Dermis microvascular lymphatic vessel endothelial cell (primary cell): ENCODE results near the gene GPR156. TPM values are rescaled to one million over a fixed set of nuclear protein-coding genes. Genes with fewer than 3 reads are reported as not detected.
"Not testable (repeated sequence)": the region's sequence is repeated elsewhere in the genome, so short reads cannot be mapped to it uniquely, and the experiment has no call there.

Experiments
- DNase-seq, 2 donors: peaks; one replicate each; pipeline versions ENCODE4 v3.0.0 to v3.0.0-alpha.2; 2010; ENCODE audit warnings: low read depth in 2 of 2
- total RNA-seq: library from RNA; depleted of rRNA; stranded (reverse); fragments of >200 nt; gene quantifications from 2 replicates; pipeline ENCODE4 v1.2.1, GENCODE V29; 2014

Gene GPR156
- total RNA-seq, 1 donor from 2014 or later = under 0.01 TPM

DNA sequence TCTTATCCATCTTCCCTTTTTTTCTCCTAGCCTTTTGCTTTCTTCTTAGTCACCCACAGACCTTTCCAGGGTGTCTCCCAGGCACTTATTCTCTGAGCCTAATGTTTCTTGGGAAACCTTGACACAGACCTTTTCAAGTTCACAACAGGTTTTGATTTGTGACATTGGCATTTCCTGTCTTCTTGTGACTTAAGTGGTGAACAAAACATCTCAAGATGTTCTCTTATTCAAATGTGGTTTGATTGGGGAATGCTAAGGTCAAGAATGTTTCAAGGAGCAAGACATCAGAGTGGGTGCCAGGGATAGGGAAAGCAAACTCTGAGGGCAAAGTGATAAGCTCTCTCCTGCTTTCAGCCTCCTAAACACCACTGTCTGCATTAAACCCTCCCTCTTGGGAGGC lies 122.6 kb downstream of the GPR156 start:
- no peak for DNase-seq

DNA sequence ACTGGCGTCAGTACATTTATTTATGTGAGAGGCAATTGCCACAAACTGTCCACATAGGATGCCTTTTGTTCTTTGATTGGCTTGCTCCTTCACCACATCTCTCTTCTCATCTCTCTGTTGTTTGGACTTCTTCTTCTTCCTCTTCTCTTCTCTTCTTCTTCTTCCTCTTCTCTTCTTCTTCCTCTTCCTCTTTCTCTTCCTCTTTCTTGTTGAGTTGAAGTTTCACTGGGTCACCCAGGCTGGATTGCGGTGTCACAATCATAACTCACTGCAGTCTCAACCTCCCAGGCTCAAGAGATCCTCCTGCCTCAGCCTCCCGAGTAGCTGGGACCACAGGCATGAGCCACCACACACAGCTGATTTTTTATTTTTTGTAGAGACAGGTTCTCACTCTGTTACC lies 123.1 kb downstream of the GPR156 start:
- DNase-seq = no peak

DNA sequence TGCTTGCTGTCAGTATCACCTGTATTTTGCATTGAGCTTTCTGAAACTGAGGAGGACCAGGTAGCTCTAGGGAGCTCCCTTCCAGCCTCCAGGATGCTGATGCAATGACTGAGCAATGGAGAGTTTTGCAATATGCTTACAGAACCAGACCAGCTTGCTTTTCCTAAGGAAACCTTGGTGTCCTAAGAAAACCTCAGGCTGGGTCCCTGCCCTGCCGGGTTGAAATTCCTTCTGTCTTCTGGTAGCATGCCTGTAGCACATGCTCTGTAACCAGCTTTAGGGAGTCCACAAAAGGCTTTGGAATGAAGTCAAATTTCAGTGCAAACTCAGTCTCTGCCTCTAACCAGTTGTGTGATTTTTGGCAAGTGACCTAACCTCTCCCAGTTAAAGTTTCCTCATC lies 125.0 kb downstream of the GPR156 start:
- DNase-seq = no peak

DNA sequence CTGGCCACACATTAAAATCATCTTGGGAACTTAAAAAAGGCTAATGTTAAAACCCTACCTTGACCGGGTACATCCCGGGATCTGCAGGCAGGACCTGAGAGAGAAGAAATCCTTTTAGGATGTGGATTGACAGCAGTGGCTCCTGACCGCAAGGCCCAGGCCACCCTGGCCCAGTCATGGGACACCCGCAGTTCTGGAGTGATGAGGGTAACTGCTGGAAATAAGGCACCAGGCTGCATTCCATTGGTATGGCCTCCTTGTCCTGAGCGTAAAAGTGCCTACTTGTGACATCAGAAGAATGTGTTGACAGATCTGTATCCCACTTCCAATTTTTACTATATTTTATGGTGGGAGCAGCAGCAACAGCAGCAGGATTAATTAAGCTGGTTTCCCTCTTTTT lies 127.3 kb downstream of the GPR156 start:
- no peak for DNase-seq

DNA sequence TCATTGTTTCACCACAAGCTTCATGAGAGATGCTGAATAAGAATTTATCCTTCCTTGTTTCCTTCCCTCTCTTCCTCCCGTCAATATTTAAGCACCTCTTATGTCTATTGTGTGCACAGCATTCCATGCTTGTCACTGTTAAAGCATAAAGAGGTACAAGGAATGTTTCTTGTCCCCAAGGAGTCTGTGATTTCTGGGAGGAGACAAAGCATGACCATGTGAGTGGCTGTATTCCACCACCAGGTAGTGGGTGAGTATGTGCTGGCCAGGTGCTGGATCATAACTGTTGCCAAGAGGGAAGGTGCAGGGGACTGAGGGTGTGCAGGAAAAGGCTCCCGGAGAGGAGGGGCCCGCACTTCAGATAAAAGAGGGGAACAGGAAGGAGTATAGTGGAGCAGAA lies 127.9 kb downstream of the GPR156 start:
- DNase-seq = no peak

DNA sequence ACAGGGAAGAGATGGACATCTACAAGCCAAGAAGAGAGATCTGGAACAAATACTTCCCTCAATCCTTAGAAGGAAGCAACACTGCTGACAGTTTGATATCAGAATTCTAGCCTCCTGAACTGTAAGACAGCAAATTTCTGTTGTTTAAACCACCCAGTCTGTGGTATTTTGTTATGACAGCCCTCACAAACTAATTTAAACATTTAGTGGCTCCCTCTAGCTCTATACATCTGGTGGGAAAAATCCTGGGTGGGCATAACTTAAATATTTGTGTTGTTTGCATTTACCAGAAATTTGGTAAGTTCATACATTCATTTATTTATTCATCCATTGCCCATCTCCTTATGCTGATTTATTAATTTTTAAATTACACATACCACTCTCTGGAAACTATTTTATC lies 128.3 kb downstream of the GPR156 start:
- no peak for DNase-seq

DNA sequence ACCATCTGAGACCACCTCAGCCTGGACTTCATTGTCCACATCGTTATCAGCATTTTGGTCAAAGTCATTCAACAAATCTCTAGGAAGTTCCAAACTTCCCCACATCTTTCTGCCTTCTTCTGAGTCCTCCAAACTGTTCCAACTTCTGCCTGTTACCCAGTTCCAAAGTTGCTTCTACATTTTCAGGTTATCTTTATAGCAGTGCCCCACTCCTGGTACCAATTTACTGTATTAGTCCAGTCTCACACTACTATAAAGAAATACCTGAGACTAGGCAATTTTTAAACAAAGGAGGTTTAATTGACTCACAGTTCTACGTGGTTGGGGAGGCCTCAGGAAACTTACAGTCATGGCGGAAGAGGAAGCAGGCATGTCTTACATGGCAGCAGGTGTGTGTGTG lies 129.3 kb downstream of the GPR156 start:
- not testable (repeated sequence) for DNase-seq

DNA sequence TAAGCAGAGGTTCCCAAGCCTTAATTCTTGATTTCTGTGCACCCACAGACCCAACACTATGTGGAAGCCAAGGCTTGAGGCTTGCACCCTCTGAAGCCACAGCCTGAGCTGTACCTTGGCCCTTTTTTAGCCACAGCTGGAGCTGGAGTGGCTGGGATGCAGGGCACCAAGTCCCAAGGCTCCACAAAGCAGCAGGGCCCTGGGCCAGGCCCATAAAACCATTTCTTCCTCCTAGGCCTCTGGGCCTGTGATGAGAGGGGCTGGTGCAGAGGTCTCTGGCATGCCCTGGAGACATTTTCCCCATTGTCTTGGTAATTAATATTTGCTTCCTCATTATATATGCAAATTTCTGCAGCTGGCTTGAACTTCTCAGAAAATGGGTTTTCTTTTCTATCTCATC lies 129.9 kb downstream of the GPR156 start:
- no peak for DNase-seq

DNA sequence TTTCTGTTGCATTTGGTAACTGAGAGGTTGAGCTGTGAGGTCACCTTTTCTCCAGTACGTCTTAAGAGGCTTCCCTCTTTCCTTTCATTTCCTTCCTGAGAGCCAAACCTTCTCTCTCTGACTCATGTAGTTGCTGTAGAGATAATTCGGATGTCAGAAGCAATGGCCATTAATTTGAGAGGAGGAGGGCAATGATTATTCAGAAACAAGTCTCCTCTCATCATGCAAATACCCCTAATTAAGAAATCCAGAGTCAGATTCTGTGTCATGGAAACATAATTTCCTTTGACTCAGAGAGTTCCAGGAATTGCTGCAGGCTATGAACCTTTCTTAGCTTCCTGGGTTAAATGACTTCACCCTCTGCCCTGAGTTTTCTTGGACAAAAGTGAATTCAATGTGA lies 131.7 kb downstream of the GPR156 start:
- peak in 1 of 2 donors; percentile 40 for DNase-seq

DNA sequence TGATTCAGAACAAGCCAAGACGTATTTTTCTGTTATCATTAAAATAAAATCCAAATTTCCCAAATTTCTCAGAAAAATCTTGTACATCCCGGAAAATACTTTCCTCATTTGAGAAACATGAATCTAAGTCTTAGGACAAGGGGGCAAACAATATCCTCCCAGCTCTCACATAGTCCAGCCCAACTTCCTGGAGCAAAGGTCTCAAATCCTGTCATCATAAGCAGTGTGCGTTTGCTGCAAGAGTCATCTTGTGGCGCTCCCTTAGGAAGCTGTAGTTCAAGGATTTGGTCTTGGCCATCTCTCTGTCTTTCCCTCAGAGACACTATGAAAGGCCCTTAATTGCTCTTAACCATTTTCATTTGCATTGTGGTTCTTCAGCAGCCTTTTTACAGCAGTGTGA lies 133.2 kb downstream of the GPR156 start:
- no peak for DNase-seq

DNA sequence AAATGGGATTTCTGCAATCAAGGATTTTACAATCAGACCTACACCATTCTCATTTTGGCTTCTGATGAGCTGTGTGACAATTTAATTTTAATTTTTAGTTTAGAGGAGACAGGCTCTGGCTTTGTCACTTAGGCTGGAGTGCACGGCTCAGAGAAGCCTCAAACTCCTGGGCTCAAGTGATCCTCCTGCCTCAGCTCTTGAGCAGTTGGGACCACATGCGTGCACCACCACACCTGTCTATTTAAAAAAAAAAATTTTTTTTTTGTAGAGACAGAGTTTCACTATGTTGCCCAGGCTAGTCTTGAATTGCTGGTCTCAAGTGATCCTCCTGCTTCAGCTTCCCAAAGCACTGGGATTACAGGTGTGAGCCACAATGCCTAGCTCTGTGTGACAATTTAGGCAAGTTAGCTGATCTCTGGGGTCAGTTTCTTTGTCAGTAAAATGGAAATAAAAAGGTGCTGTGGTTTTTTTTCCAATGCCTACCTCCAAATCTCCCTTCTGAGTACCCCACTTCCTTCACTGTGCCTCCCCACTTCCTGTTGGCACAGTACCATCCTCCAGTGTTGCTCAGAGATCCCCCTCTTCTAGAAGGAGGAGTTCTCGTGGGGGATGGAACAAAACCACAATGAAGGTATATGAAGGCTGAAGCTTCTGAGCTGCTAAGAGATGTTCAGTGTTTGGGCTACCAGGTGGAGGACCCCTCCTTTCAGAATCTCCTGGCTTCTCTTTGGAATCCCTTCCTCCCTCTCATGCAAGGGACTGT lies 136.7 kb downstream of the GPR156 start:
- no peak for DNase-seq

DNA sequence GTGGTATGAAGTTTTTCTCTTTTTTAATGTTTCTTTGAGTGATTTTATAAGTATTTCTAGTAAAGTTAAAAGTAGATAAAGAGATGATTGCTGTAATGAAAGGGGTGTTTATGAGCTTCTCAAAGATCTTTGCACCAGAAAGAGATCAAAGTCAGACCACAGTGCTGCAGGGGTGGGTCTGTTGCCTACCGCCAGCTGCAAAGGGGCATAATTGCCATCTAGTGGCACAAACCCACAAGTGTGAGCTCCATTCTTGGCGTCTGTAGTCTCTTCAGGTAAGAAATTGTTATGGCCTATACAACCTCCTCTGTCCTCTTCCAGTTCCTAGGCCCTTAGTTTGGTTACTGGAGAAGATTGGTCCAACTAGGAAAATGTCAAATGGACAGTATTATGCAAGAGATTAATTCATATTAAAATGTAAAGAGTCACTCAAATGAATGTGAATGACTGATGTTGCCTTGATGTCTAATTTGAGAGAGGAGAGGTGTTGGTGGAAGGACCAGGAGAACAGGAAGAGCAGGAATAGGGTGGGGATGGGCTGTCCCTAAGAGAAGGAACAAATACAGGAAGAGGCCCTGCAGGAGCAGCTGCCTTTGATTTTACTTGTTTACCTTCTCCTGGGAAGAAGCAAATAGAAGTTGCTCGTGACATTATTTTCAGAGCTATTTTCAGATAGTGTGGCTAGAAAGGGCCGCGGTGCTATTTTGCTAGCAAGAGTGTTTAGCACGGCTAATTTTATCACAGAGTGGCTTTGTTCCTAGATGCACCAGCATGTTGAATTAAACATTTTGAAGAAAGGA lies 137.8 kb downstream of the GPR156 start:
- peak; percentile 6 to 35 for DNase-seq

DNA sequence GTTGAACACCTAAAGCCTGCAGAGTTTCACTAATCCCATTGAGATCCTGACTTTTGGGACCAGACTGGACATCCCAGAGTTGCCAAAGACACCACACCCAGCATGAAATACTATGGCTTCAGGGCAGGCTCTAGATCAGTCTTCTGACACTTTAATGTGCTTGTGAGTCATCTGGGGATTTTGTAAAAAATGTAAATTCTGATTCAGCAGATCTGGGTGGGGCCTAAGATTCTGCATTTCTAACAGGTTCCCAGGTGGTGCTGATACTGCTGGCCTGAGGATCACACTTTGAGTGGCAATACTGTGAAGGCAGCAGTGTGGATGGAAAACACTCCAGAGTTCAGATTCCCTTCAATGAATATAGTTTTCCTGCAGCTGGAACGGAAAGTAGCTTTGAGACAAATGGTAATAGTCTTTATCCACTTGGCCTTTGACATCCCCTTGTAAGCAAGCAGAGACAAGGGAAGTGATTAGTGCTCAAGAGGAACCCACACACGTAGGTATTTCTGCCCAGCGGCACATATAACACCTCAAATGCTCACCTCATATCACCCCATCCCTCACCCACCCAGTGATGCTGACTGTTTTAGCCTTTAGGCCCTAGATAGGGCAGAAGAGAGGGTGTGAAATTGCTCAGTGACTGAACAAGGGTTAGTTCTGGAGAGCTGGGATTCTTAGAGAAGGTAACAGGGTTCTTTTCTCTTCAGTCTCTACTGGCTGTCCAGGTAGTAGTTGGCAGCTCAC lies 139.3 kb downstream of the GPR156 start:
- peak in 1 of 2 donors; percentile 23 for DNase-seq

DNA sequence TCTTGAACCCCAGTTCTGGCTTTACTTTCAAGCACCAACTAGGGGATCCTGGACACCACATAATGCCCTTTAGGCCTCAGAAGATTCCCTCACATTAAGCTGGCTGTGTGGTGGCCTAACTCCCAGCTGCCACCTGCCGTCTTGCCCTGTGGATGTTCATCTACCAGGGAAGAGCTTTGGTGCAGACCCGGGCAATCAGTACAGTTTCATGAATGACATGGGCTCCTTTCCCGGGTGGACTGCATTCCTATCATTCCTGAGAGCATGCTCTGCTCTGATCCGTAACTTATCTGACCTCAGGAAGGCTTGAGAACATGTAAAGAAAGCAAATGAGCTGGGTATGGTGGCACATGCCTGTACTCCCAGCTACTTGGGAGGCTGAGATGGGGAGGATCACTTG lies 140.8 kb downstream of the GPR156 start:
- no peak for DNase-seq

DNA sequence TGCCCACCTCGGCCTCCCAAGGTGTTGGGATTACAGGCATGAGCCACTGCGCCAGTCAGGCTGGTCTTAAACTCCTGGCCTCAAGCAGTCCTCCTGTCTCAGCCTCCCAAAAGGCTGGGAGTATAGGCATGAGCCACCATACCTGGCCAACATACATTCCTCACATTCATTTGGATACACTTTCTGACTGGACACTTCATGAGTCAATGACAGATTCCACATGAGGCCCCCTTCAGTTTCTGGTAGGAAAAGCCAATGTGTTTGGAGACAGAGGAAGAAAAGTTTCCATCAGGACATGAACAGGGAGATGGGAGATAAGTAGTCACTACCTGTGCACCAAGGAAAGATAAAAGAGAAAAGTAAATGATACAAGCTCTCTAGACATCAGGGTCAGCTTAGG lies 141.3 kb downstream of the GPR156 start:
- DNase-seq = no peak

DNA sequence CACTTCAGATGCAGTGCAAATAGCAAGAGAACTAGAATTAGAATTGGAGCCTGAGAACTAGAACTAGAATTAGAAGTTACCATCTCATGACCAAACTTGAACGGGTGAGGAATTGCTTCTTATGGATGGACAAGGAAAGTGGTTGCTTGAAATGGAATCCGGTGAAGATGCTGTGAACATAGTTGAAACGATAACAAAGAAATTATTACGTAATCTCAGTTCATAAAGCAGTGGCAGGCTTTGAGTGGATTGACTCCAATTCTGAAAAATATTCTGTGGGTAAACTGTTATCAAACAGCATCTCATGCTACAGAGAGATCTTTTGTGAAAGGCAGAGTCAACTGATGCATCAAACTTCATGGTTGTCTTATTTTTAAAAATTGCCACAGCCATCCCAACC lies 142.8 kb downstream of the GPR156 start:
- no peak for DNase-seq

DNA sequence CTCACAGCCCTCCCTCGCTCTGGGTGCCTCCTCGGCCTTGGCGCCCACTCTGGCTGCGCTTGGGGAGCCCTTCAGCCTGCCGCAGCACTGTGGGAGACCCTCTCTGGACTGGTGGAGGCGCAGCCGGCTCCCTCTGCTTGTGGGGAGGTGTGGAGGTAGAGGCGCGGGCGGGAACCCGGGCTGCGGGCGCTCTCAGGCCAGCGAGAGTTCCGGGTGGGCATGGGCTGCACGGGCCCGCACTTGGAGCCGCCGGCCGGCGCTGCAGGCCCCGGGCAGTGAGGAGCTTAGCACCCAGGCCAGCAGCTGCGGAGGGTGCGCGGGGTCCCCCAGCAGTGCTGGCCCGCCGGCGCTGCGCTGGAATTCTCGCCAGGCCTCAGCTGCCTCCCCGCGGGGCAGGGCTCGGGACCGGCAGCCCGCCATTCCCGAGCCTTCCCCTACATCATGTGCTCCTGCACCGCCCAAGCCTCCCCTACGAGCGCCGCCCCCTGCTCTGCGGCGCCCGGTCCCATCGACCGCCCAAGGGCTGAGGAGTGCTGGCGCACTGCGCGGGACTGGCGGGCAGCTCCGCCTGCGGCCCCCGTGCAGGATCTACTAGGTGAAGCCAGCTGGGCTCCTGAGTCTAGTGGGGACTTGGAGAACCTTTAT lies 144.8 kb downstream of the GPR156 start:
- DNase-seq = no peak

DNA sequence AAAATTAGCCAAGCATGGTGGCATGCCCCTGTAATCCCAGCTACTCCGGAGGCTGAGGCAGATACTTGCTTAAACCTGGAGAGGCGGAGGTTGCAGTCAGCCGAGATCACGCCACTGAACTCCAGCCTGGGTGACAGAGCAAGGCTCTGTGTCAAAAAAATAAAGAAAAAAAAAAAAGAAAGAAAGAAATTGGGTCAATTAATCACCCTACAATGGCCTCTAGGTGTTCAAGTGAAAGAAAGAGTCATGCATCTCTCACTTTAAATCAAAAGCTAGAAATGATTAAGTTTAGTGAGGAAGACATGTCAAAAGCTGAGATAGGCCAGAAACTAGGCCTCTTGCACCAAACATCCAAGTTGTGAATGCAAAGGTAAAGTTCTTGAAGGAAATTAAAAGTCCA lies 145.9 kb downstream of the GPR156 start:
- DNase-seq = no peak

DNA sequence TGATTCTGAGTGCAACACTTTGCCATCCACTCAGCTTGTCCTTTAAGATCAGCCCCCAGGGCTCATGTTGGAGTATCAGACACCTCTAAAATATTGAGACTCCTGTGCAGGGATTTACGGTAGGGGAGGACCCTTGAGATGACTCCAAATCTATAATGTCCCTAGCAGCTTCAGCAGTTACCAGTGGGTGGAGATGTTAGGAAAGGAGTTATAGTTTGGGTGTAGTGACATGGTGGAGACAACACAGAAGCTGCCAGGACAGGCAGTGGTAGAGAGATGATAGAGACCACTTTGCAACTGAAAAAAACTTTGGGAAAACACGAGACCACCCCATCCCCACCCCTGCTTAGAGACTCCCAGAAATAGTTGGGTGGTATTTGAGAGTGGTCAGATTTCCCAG lies 147.5 kb downstream of the GPR156 start:
- no peak for DNase-seq

DNA sequence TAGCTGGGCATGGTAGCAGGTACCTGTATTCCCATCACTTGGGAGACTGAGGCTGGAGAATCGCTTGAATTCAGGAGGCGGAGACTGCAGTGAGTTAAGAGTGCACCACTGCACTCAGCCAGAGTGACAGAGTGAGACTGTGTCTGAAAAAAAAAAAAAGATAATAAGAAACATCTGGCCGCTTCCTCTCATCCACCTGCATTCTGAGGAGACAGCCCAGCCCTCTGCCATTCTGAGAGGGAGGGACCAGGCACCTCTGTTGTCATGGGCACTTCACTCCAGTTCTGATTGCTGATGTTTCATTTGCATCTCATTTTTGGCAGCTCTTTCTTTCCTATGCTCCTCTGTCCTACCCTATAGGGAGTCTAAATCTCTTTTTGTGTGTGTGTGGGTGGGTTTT lies 154.4 kb downstream of the GPR156 start:
- no peak for DNase-seq

DNA sequence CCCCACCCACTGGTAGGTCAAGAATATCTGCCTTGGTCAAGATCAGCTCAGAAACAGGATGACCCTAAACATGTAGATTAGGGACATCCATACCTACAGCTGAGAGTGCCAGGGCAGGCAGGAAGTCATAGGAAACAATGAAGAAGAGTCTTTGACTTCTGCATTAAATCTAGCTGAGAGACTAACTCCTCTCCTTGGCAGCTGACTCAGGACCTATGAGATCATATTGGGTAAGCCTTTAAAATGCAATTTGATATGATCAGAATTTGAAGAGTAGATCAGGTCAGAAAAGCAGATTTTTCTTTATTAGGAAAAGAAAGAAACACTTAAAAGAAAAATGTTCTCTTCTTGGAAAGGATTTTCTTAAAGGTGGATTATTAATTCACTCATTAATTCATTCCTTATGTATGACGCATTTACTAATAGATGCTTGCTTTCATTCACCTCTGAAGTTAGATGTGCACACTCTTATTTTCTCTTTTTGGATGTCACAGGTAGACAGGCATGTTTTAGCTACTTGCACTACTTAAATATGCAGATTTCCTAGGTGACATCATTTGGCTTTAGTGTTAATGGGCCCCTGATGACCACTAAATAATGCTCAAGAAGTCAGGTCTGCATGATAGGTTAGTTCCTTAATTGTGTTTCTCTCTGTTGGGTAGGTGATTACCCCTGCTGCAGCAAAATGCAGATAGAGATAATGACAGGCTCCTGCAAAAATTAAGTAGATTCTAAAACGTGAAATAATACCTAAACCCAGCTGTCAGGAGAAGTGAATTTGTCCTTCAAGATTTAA lies 155.1 kb downstream of the GPR156 start:
- DNase-seq = no peak
